Activated CD4-positive, alpha-beta T cell treated with anti-CD3 and anti-CD28 coated beads for 24 hours (primary cell): ENCODE measurements around the gene CBR3.
"Not testable (repeated sequence)": the region's sequence is repeated elsewhere in the genome, so short reads cannot be mapped to it uniquely, and the experiment has no call there.

Source experiments
- DNase-seq, 2 donors: peaks; one replicate each; pipeline ENCODE4 v3.0.0-alpha.2; 2020; ENCODE audit warnings: low read depth in 2 of 2

The CBR3 gene

GRCh38 chr21:36117286-36117741 is 17.6 kb upstream of the CBR3 start:
- DNase-seq: no peak

DNA sequence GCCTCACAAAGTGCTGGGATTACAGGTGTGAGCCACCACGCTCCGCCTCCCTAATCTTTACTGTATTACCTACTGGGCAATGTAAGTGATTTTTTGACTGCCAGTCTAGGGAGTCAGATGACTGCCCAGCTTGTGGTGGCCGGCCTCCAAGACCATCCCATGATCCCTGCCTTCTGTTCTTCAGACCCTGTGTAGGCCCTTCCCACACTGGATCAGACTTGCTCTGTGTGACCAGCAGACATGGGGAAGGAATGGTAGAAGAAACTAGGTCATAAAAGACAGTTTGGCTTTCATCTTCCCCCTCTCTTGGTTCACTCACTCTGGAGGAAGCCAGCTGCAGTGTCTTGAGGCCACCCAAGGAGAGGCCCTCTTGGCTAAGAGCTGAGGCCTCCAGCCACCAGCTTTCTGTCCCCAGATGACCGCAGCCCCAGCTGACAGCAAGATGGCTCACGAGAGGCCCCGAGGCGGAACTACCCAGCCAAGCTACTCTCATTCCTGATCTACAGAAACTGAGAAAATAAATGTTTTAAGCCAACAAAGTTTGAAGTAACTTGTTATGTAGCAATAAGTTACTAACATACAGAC is 14.5 kb upstream of the CBR3 start:
- no peak for DNase-seq

DNA sequence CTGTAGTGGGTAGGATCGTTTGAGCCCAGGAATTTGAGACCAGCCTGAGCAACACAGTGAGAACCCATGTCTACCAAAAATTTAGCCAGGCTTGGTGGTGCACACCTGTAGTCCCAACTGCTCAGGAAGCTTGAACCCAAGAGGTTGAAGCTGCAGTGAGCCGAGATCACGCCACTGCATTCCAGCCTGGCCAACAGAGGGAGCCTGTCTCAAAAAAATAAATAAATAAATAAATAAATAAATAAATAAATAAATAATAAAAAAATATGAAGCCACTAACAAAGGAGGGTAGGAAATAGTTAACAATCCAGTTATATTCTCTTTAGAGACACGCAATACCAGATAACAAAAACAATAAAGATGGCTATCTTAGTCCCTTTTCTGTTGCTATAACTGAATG is 11.9 kb upstream of the CBR3 start:
- no peak for DNase-seq

GRCh38 chr21:36124395-36124794 is 10.5 kb upstream of the CBR3 start:
- DNase-seq: no peak

DNA sequence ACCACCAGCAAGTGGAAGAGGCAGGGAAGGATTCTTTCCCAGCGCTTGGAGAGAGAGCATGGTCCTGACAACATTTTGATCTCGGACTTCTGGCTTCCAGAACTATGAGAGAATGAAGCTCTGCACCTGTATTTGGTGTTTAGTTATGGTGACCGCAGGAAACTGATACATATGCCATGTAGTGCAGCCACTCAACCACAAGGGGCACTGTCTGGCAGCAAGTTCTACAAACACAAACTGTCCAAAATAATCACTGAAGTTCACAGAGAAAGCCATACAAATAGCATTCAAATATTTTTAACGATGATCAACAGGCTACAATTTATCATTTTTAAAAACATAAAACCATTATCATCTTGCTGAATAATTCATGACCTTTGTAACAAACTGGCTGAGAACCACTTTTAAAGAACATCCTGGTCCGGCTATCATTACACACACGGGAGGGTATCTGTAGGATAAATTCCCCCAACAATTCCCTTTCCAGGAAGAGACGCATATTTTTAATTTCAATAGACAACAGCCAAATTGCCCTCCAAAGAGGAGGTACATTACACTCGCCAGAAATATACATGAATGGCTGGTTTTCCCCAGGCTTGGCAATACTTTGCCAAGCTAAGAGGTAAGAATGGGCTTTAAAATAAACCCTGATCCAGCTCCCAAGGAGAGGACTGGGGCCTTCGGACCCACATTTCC is 9.2 kb upstream of the CBR3 start:
- peak; percentile 36 for DNase-seq

DNA sequence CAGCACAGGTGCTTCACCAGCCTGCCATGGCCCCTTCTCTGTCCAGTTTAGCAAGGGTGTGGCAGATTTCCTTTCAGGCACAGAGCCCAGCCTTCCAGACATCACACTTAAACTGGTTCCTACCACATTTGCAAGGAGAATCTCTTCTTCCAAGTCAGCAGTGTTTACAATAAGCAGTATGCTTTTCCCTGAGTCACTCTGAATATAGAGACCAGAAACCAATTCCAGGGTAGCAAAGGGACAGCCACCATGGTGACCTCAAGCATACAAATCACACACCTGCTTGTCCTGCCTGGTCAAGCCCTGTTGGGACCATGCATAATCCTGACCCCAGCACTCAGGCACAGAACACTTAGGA is 8.7 kb upstream of the CBR3 start:
- no peak for DNase-seq

DNA sequence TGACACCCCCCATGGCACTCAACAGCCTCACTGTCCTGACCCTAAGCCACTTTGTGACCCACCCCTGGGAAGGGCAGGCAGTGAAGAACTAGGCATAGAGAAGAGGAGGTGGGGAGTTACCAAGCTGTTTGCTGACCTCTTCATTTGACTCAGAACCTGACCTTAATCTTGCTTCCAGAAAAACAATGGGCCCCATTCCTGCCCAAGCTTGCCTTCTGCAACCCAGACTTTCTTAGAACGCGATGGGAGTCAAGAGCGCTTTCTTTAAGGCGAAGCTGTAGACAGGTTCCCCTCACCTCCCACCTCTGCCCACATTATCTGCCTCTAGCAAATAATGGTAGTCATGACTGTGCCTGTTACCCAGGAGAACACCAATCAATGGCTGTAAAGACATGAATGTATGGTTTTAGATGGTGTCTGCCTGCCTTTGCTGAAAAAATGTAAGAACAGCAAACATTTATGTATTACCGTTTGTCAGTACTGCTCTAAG is 8.2 kb upstream of the CBR3 start:
- DNase-seq: no peak

DNA sequence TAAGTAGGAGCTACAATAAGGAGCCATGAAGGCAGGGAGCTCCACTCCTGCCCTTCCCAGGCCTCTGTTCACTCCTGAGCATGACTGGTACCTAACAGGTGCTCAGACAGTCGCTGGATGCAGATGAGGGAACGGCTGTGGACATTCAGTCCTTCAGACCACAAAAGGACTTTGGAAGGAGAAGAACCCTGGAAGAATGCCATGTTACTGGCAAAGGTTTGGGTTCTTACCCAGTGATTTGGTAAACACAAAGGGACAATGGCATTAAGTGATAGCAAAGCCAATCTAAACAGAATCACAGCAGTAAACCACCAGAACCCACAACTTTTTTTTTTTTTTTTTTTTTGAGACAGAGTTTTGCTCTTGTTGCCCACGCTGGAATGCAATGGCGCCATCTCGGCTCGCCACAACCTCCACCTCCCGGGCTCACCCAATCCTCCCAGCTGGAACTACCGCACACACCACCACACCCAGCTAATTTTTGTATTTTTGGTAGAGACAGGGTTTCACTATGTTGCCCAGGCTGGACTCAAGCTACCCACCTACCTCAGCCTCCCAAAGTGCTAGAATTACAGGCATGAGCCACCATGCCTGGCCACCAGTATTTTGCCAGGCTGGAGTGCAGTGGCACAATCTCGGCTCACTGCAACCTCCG is 7.5 kb upstream of the CBR3 start:
- no peak for DNase-seq

DNA sequence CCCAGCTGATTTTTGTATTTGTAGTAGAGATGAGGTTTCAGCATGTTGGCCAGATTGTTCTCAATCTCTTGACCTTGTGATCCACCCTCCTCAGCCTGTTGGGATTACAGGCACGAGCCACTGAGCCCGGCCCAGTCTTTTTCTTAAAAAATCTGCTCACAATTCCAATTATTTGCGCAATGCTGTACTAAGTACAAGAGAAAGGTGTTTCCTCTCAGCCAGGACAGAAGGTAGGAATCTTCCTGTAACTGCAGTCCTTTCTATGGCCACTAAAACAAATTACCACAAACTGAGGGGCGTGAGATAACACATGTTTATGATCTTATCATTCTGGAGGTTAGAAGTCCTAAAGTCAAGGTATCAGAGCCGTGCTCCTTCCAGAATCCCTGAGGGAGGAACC is 6.9 kb upstream of the CBR3 start:
- no peak for DNase-seq

- DNase-seq: no peak
Measured at GRCh38 chr21:36129219-36129618, 5.7 kb upstream of the CBR3 start.

- DNase-seq: not testable (repeated sequence)
Measured at GRCh38 chr21:36130414-36130762, 4.5 kb upstream of the CBR3 start.

GRCh38 chr21:36130839-36131238 is 4.0 kb upstream of the CBR3 start:
- DNase-seq: not testable (repeated sequence)

GRCh38 chr21:36132696-36133095 is 2.2 kb upstream of the CBR3 start:
- no peak for DNase-seq

- DNase-seq: peak in 1 of 2 donors; percentile 50
Measured at GRCh38 chr21:36135391-36136102, 668 bp downstream of the CBR3 start.

DNA sequence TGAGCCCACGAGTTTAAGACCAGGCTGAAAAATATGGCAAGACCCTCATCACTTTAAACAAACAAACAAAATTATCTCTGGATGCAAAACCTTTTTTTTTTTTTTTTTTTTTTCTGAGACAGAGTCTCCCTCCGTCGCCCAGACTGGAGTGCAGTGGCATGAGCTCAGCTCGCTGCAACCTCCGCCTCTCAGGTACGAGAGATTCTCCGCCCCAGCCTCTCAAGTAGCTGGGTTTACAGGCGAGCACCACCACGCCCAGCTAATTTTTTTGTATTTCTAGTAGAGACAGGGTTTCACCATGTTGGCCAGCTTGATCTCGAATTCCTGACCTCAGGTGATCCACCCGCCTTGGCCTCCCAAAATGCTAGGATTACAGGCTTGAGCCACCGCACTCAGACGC is 4.9 kb downstream of the CBR3 start:
- DNase-seq: not testable (repeated sequence)

DNA sequence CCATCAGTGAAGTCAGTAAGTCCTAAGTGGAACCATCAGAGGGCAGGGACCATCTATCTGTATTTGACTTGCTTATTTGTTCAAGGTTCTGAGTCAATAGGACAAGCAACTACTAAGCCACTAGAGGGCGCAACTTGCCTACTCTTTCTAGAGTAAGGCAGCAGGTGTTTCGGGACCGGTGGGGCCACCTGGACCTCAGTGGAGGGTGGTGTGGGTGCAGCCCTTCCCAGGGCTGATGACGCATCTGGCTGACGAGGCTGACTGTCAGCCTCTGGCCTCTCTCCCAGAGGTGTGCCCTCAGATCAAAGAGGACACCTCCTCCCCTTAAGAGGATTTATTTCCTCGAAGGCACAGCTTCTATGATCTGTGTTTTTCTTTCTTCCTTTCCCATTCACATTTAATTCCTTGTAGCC is 6.6 kb downstream of the CBR3 start:
- peak; percentile 68 to 81 for DNase-seq

GRCh38 chr21:36144233-36144632 is 9.4 kb downstream of the CBR3 start:
- not testable (repeated sequence) for DNase-seq

DNA sequence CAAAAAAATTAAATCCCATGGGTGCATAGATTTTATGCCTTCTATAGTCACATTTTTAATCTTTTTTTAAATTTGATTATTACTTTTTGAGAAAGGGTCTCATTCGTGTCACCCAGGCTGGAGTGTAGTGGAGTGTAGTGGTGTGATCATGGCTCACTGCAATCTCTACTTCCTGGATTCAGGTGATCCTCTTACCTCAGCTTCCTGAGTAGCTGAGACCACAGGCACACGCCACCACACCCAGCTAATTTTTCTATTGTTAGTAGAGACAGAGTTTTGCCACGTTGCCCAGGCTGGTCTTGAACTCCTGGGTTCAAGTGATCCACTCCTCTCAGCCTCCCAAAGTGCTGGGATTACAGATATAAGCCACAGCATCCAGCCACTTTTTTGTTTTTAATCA is 10.4 kb downstream of the CBR3 start:
- DNase-seq: no peak

- no peak for DNase-seq
Measured at GRCh38 chr21:36147911-36148310, 13.0 kb downstream of the CBR3 start.

GRCh38 chr21:36148886-36149285 is 14.0 kb downstream of the CBR3 start:
- no peak for DNase-seq

DNA sequence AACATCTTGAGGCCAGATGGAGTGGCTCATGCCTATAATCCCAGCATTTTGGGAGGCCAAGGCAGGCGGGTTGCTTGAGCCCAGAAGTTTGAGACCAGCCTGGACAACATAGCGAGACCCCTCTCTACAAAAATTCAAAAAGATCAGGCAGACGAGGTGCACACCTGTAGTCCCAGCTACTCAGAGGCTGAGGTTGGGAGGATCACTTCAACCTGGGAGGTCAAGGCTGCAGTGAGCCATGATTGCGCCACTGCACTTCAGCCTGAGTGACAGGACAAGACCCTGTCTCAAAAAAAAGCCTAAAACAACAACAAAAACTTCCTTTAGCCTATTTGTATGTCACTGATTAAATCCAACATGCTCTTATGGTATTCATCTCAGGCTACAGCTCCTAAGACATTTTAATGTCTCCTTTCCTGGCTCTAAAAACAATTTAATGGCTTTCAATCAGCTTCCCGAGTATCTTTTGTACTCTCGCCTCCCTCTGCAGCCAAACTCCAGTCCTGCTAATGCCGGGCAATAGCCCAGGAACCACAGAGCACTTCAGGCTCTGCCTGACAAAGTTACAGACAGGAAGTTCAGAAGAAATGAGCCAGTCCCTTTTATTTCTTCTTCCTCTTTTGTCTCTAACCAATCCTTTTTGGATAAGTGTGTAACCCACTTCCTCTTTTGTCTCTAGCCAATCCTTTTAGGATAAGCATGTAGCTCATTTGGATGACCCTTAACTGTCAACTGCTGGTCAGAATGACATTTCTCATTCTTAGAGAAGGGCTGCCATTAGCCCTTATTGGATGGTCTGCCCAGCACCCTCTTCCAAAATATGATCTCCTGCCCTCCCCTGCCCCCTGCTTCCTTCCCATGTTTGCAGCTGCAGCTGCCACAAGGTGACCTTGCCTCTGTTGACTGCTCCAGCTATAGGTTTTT is 15.2 kb downstream of the CBR3 start:
- no peak for DNase-seq
